Liver (tissue), 9 donors: Measurements from ENCODE around the gene MTSS2. TPM values are rescaled to one million over a fixed set of nuclear protein-coding genes. Genes with fewer than 3 reads are reported as not detected.

Experiments used
- DNase-seq: peaks from one replicate; pipeline ENCODE4 v3.0.0-alpha.2; 2017; ENCODE audit warnings: low spot score
- H3K27ac ChIP-seq, 2 donors: one replicate each; pipeline ENCODE4 v1.7.0; 2013; ENCODE audit warnings: inconsistent platforms in 2 of 2, low read length in 2 of 2, control low read depth in 1 of 2, low read depth in 1 of 2, mild to moderate bottlenecking in 1 of 2
- H3K27me3 ChIP-seq, 4 donors: one replicate each; pipeline versions ENCODE4 v1.6.1 to v1.7.0; 2013; ENCODE audit warnings: low read length in 3 of 4, inconsistent platforms in 1 of 4, mild to moderate bottlenecking in 1 of 4, moderate library complexity in 1 of 4; ENCODE audit not compliant: control insufficient read depth in 4 of 4, insufficient read depth in 4 of 4
- H3K36me3 ChIP-seq, 4 donors: one replicate each; pipeline versions ENCODE4 v1.6.1 to v1.7.0; 2013; ENCODE audit warnings: low read length in 3 of 4, mild to moderate bottlenecking in 3 of 4, low read depth in 1 of 4, moderate library complexity in 1 of 4; ENCODE audit not compliant: control insufficient read depth in 4 of 4, insufficient read depth in 3 of 4
- H3K4me1 ChIP-seq, 4 donors: one replicate each; pipeline versions ENCODE4 v1.6.1 to v1.7.0; 2013; ENCODE audit warnings: low read length in 3 of 4, mild to moderate bottlenecking in 3 of 4, moderate library complexity in 1 of 4; ENCODE audit not compliant: control insufficient read depth in 4 of 4, insufficient read depth in 4 of 4
- H3K4me3 ChIP-seq, 3 donors: one replicate each; pipeline versions ENCODE4 v1.6.1 to v1.7.0; 2013; ENCODE audit warnings: low read length in 3 of 3, control low read depth in 1 of 3, low read depth in 1 of 3, mild to moderate bottlenecking in 1 of 3
- H3K9ac ChIP-seq, 2 donors: one replicate each; pipeline ENCODE4 v1.7.0; 2013; ENCODE audit warnings: low read length in 2 of 2, mild to moderate bottlenecking in 2 of 2, moderate library complexity in 2 of 2, control low read depth in 1 of 2, low read depth in 1 of 2
- H3K9me3 ChIP-seq, 4 donors: one replicate each; pipeline versions ENCODE4 v1.6.1 to v1.7.0; 2013; ENCODE audit warnings: low read length in 3 of 4; ENCODE audit not compliant: control insufficient read depth in 4 of 4
- MAX ChIP-seq: IDR thresholded peaks from 2 replicates; pipeline ENCODE4 v1.6.1; 2016; ENCODE audit warnings: antibody characterized with exemption
- REST ChIP-seq: IDR thresholded peaks from 2 replicates; pipeline ENCODE4 v1.6.1; 2016; ENCODE audit warnings: antibody characterized with exemption, mild to moderate bottlenecking
- ZBTB33 ChIP-seq: IDR thresholded peaks from 2 replicates; pipeline ENCODE4 v1.6.1; 2016; ENCODE audit warnings: antibody characterized with exemption
- WGBS: extraction: QIAGEN DNeasy Blood & Tissue Kit; methylation state at CpG from one replicate; pipeline ENCODE4 v1.1.7; 2013; 5-methylcytosine and 5-hydroxymethylcytosine counted together
- polyA plus RNA-seq, 2 donors: library from polyadenylated mRNA; stranded (reverse) in 1 of 2; unstranded in 1 of 2; fragments of 200-250 nt in 1 of 2; fragments of >200 nt in 1 of 2; fragmentation: Nextera tagmentation in 1 of 2; extraction: Ambion mirVana in 1 of 2; gene quantifications; one replicate each; pipeline versions ENCODE4 v1.2.1 to v1.2.3, GENCODE V29; 2013 to 2015
- total RNA-seq, 2 donors: library from RNA; depleted of rRNA; stranded (reverse); fragments of >200 nt; gene quantifications; one replicate each; pipeline ENCODE4 v1.2.3, GENCODE V29; 2014
- donor health status: healthy.
- donor health status: healthy.
- donor health status: healthy.
- donor health status: healthy.
- donor health status: healthy.

Gene MTSS2
- total and polyA plus RNA-seq, 4 donors: 3.8 to 95.7 (median 35.9) TPM

- peaks cover 0 to 8% (median 3%) of the 10 kb centered on the region in 4 donors for H3K36me3 ChIP-seq
- H3K27ac ChIP-seq: no peak overlapping the region
- peaks cover 17 to 34% (median 22%) of the 10 kb centered on the region in 4 donors for H3K4me1 ChIP-seq
Measured at GRCh38 chr16:70720425-70721201, 34.8 kb upstream of the MTSS2 start.

GRCh38 chr16:70717065-70717464 lies 31.2 kb upstream of the MTSS2 start:
- Histone ChIP-seq H3K4me1 (peaks cover 14 to 23% (median 18%) of the 10 kb centered on the region in 4 donors), H3K27ac (peak overlapping the region; percentile 56 to 71)
- WGBS: 97% methylated on average over 9 of the region's 9 CpGs

More at GRCh38 chr16:70720425-70721201, 34.8 kb upstream of the MTSS2 start:
- WGBS: 97% methylated on average over 18 of the region's 18 CpGs
- no peak for TF ChIP-seq MAX
- no peaks in the 10 kb centered on the region for H3K9me3 ChIP-seq
- no peak for DNase-seq
- H3K9ac ChIP-seq: no peak overlapping the region
- H3K4me3 ChIP-seq: no peak overlapping the region
- no peaks in the 10 kb centered on the region for H3K27me3 ChIP-seq

More at GRCh38 chr16:70717065-70717464, 31.2 kb upstream of the MTSS2 start:
- Histone ChIP-seq H3K27me3 (no peaks in the 10 kb centered on the region), H3K9me3 (no peaks in the 10 kb centered on the region), H3K9ac (no peak overlapping the region), H3K4me3 (no peak overlapping the region), H3K36me3 (peaks cover 0 to 8% (median 2%) of the 10 kb centered on the region in 4 donors)
- no peak for DNase-seq
- no peak for TF ChIP-seq REST
- no peak for TF ChIP-seq ZBTB33
